ENCODE results near the gene KDM7A.

GRCh38 chr7:140058517-140058916, 118.3 kb downstream of the KDM7A start:
- TF ChIP-seq CTCF (conservative IDR thresholded peaks at IDR 0.05; ENCODE audit: low read depth, low read length) (no peak), EZH2 (IDR thresholded peaks at IDR 0.05; ENCODE audit: borderline replicate concordance, low read depth, low read length, poor library complexity, severe bottlenecking) (no peak)
